HepG2 (cell line): Measurements from ENCODE around the gene MDP1. TPM values are rescaled to one million over a fixed set of nuclear protein-coding genes. Genes with fewer than 3 reads are reported as not detected.

ENCODE experiments used
- CHD2 ChIP-seq: IDR thresholded peaks from 2 replicates; pipeline ENCODE4 v1.6.1; 2011; ENCODE audit warnings: low read depth, low read length, improper control_type of control experiment
- E2F5 ChIP-seq: sonication (generic); formaldehyde crosslinking; conservative IDR thresholded peaks from 2 replicates; pipeline ENCODE4 v1.4.0; 2020; ENCODE audit warnings: missing genetic modification reagents
- HDAC6 ChIP-seq: fragments of 200-600 bp; sonication (generic); IDR thresholded peaks from 2 replicates; pipeline ENCODE4 v1.7.0; 2017; ENCODE audit warnings: mild to moderate bottlenecking, antibody characterized with exemption, low read length, low read depth
- MATR3 ChIP-seq: sonication (generic); formaldehyde crosslinking; IDR thresholded peaks from 2 replicates; pipeline ENCODE4 v1.4.0; 2020; ENCODE audit warnings: missing genetic modification reagents
- NFYC ChIP-seq: IDR thresholded peaks from 2 replicates; pipeline ENCODE4 v1.6.1; 2016; ENCODE audit warnings: missing genetic modification reagents, missing compliant biosample characterization
- PBX3 ChIP-seq: sonication (generic); formaldehyde crosslinking; IDR thresholded peaks from 2 replicates; pipeline ENCODE4 v1.8.1; 2023; ENCODE audit warnings: missing genetic modification reagents, inconsistent platforms, borderline replicate concordance
- PRPF4 ChIP-seq: fragments of 200-400 bp; formaldehyde crosslinking; IDR thresholded peaks from 2 replicates; pipeline ENCODE4 v1.6.1; 2016; ENCODE audit warnings: low read length, low read depth; ENCODE audit not compliant: poor library complexity, severe bottlenecking
- SMYD3 ChIP-seq: sonication (generic); formaldehyde crosslinking; IDR thresholded peaks from 2 replicates; pipeline ENCODE4 v1.8.1; 2023; ENCODE audit warnings: mild to moderate bottlenecking, missing genetic modification reagents
- TFDP1 ChIP-seq: IDR thresholded peaks from 2 replicates; pipeline ENCODE4 v1.6.1; 2016; ENCODE audit warnings: missing compliant biosample characterization, missing genetic modification reagents, borderline replicate concordance
- ZBTB4 ChIP-seq: sonication (generic); formaldehyde crosslinking; IDR thresholded peaks from 2 replicates; pipeline ENCODE4 v1.4.0; 2020; ENCODE audit warnings: missing genetic modification reagents, mild to moderate bottlenecking, borderline replicate concordance
- ZNF281 ChIP-seq: sonication (generic); formaldehyde crosslinking; IDR thresholded peaks from 2 replicates; pipeline ENCODE4 v1.4.0; 2020; ENCODE audit warnings: missing genetic modification reagents, borderline replicate concordance
- ZNF367 ChIP-seq: sonication (generic); formaldehyde crosslinking; IDR thresholded peaks from 2 replicates; pipeline ENCODE4 v1.4.0; 2020; ENCODE audit warnings: missing genetic modification reagents, borderline replicate concordance
- ZNF431 ChIP-seq: sonication (generic); formaldehyde crosslinking; IDR thresholded peaks from 2 replicates; pipeline ENCODE4 v1.9.0; 2022; ENCODE audit warnings: missing genetic modification reagents, low read depth, mild to moderate bottlenecking, borderline replicate concordance
- ZNF451 ChIP-seq: sonication (generic); formaldehyde crosslinking; IDR thresholded peaks from 2 replicates; pipeline ENCODE4 v1.5.0; 2020; ENCODE audit warnings: mild to moderate bottlenecking, missing genetic modification reagents
- ZNF841 ChIP-seq: sonication (generic); formaldehyde crosslinking; IDR thresholded peaks from 2 replicates; pipeline ENCODE4 v1.8.1; 2023; ENCODE audit warnings: missing genetic modification reagents, borderline replicate concordance
- ZSCAN22 ChIP-seq: sonication (generic); formaldehyde crosslinking; IDR thresholded peaks from 2 replicates; pipeline ENCODE4 v1.4.0; 2020; ENCODE audit warnings: mild to moderate bottlenecking, missing genetic modification reagents
- polyA plus RNA-seq, 8 experiments: library from polyadenylated mRNA; depleted of rRNA in 3 of 8; stranded (reverse) in 7 of 8; unstranded in 1 of 8; fragments of >200 nt; fragmentation: Illumina TruSeq in 4 of 8; extraction: Trizol in 4 of 8; gene quantifications; 2 replicates each; pipeline versions ENCODE4 v1.2.1 to v1.2.3, GENCODE V29; 2011 to 2016; ENCODE audit warnings: low read depth in 4 of 8, missing spikeins in 1 of 8, mixed read lengths in 1 of 8; ENCODE audit not compliant: insufficient read depth in 1 of 8
- total RNA-seq, 5 experiments: library from RNA; depleted of rRNA; stranded (reverse); fragments of >200 nt; fragmentation: Illumina TruSeq; extraction: Trizol; gene quantifications; 2 replicates each; pipeline ENCODE4 v1.2.3, GENCODE V29; 2016; ENCODE audit warnings: low read depth in 1 of 5

The MDP1 gene
- total and polyA plus RNA-seq, 2 of the 13 experiments (the other 11 are each of a cell fraction or from before 2014, with no cell fraction given), result 44.1 to 48.7 TPM

- TF ChIP-seq ZBTB4 (CRISPR knock-in tag) (peak; percentile 99; the same call in 1 of the 2 replicates), HDAC6 (no peak), ZNF281 (CRISPR knock-in tag) (peak; percentile 20; the same call in 1 of the 2 replicates), E2F5 (CRISPR knock-in tag) (no peak), ZNF841 (CRISPR knock-in tag) (no peak; the same call in 1 of the 2 replicates), TFDP1 (peak; percentile 84), PRPF4 (peak; percentile 23), CHD2 (peak; percentile 54), NFYC (CRISPR knock-in tag) (peak; percentile 71), ZNF367 (no peak), ZNF451 (peak; percentile 95), ZNF431 (CRISPR knock-in tag) (no peak), PBX3 (no peak), MATR3 (no peak), SMYD3 (CRISPR knock-in tag) (peak; percentile 99; the same call in 1 of the 2 replicates), ZSCAN22 (CRISPR knock-in tag) (peak; percentile 64; the same call in 1 of the 2 replicates)
Measured at GRCh38 chr14:24215495-24216344, at the start of gene MDP1 (continued).
